RWPE2 (cell line): ENCODE results near the gene SERPINA3.

Experiments
- ATAC-seq: fragments of 200-7000 bp; cut with Tn5 transposase; 3 replicates; pipeline ENCODE4 v1.9.1; 2021; ENCODE audit warnings: low read depth
- DNase-seq: peaks from one replicate; pipeline ENCODE4 v3.0.0-alpha.2; 2020; ENCODE audit warnings: low spot score
- H3K27ac ChIP-seq: fragments of 450-650 bp; 2 replicates; pipeline ENCODE4 v1.5.1; 2017; ENCODE audit warnings: mild to moderate bottlenecking; ENCODE audit not compliant: poor library complexity, severe bottlenecking
- H3K27me3 ChIP-seq: fragments of 250-450 bp; sonication (Bioruptor Pico); 2 replicates; pipeline ENCODE4 v1.5.1; 2021; ENCODE audit warnings: mild to moderate bottlenecking, moderate library complexity; ENCODE audit not compliant: insufficient read depth, poor library complexity, severe bottlenecking
- H3K36me3 ChIP-seq: fragments of 250-450 bp; sonication (Bioruptor Pico); 2 replicates; pipeline ENCODE4 v1.5.1; 2020; ENCODE audit warnings: low read depth, mild to moderate bottlenecking, moderate library complexity
- H3K4me1 ChIP-seq: fragments of 250-450 bp; sonication (Bioruptor Pico); 2 replicates; pipeline ENCODE4 v1.5.1; 2021; ENCODE audit warnings: mild to moderate bottlenecking, moderate library complexity; ENCODE audit not compliant: insufficient read depth, poor library complexity, severe bottlenecking
- H3K4me3 ChIP-seq: fragments of 250-450 bp; sonication (Bioruptor Pico); 2 replicates; pipeline ENCODE4 v1.5.1; 2021; ENCODE audit warnings: mild to moderate bottlenecking, moderate library complexity; ENCODE audit not compliant: severe bottlenecking
- H3K9me3 ChIP-seq: fragments of 250-450 bp; sonication (Bioruptor Pico); 2 replicates; pipeline ENCODE4 v1.5.1; 2021; ENCODE audit warnings: mild to moderate bottlenecking, moderate library complexity; ENCODE audit not compliant: severe bottlenecking
- CTCF ChIP-seq: fragments of 450-650 bp; IDR thresholded peaks from one replicate; pipeline ENCODE4 v1.5.1; 2017; ENCODE audit warnings: mild to moderate bottlenecking, moderate library complexity; ENCODE audit not compliant: poor library complexity, severe bottlenecking

SERPINA3 gene

GRCh38 chr14:94641632-94641955 is 29.4 kb downstream of the SERPINA3 start:
- ATAC-seq, result no peak
- Histone ChIP-seq H3K27ac (no peak overlapping the region), H3K4me1 (no peaks in the 10 kb centered on the region), H3K36me3 (no peaks in the 10 kb centered on the region), H3K4me3 (no peak overlapping the region), H3K27me3 (no peaks in the 10 kb centered on the region), H3K9me3 (no peaks in the 10 kb centered on the region)
- no peak for TF ChIP-seq CTCF
- DNase-seq, result no peak

- DNase-seq (peak; percentile 49), ATAC-seq (no peak)
- H3K27ac ChIP-seq, result no peak overlapping the region
- no peaks in the 10 kb centered on the region for H3K9me3 ChIP-seq
- no peaks in the 10 kb centered on the region for H3K4me1 ChIP-seq
- H3K4me3 ChIP-seq, result no peak overlapping the region
- H3K36me3 ChIP-seq, result no peaks in the 10 kb centered on the region
- TF ChIP-seq CTCF, result no peak
- H3K27me3 ChIP-seq, result no peaks in the 10 kb centered on the region
These were observed 31.3 kb downstream of the SERPINA3 start for GRCh38 chr14:94643316-94644101.

GRCh38 chr14:94644102-94644535 is 31.9 kb downstream of the SERPINA3 start:
- Histone ChIP-seq H3K4me3 (no peak overlapping the region), H3K36me3 (no peaks in the 10 kb centered on the region), H3K27me3 (no peaks in the 10 kb centered on the region), H3K9me3 (no peaks in the 10 kb centered on the region), H3K4me1 (no peaks in the 10 kb centered on the region), H3K27ac (no peak overlapping the region)
- DNase-seq, result no peak
- no peak for ATAC-seq
- TF ChIP-seq CTCF, result no peak

- TF ChIP-seq CTCF, result no peak
- no peaks in the 10 kb centered on the region for H3K36me3 ChIP-seq
- no peaks in the 10 kb centered on the region for H3K4me1 ChIP-seq
- no peak for DNase-seq
- no peak for ATAC-seq
- H3K9me3 ChIP-seq, result no peaks in the 10 kb centered on the region
- no peak overlapping the region for H3K27ac ChIP-seq
- H3K4me3 ChIP-seq, result no peak overlapping the region
- no peaks in the 10 kb centered on the region for H3K27me3 ChIP-seq
These were observed 33.9 kb downstream of the SERPINA3 start for GRCh38 chr14:94646066-94646465.

GRCh38 chr14:94646481-94646880 is 34.3 kb downstream of the SERPINA3 start:
- no peak for TF ChIP-seq CTCF
- H3K36me3 ChIP-seq, result no peaks in the 10 kb centered on the region
- H3K4me3 ChIP-seq, result no peak overlapping the region
- H3K27ac ChIP-seq, result no peak overlapping the region
- no peaks in the 10 kb centered on the region for H3K4me1 ChIP-seq
- ATAC-seq, result peak; percentile 53; the same call in 2 of the 3 replicates
- no peak for DNase-seq
- H3K27me3 ChIP-seq, result no peaks in the 10 kb centered on the region
- H3K9me3 ChIP-seq, result no peaks in the 10 kb centered on the region
